ENCODE measurements around the gene ARL4D.

DNA sequence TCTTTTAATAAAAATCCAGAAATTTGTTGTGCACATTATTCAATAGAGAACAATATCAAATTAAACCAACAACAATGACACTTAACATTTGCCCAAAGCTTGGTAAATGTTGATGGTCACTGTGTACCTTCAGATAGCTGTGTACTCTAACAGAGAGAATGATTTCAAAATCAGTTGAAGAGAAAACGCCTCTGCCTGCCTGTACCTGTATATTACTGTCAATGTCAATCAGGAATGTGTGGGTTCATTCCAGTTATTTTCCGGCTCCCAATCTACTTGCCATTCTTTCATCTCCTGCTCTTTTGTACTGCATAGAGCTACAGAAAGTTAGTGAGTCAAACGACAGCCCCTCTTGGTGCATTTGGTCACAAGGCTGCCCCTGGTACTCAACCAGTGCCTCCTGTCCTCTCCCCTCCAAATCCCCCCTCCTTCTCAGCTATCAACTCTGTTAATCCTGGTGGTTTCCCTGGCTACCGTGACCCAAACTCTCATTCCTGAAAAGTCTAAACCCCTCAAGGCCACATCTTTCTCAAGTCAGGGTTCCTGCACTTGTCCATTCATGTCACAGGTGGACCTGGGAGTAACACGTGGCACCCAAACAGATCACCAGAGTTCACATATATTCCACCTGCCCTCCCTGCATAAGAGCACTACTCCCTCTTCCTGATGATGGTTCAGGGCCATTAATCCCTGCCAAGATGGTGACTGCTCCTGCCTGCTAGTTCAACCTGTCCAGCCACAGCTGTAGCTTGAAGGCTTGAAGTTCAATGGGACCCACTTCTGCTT lies 13.6 kb upstream of the ARL4D start:
- TF ChIP-seq, protein P1, sequence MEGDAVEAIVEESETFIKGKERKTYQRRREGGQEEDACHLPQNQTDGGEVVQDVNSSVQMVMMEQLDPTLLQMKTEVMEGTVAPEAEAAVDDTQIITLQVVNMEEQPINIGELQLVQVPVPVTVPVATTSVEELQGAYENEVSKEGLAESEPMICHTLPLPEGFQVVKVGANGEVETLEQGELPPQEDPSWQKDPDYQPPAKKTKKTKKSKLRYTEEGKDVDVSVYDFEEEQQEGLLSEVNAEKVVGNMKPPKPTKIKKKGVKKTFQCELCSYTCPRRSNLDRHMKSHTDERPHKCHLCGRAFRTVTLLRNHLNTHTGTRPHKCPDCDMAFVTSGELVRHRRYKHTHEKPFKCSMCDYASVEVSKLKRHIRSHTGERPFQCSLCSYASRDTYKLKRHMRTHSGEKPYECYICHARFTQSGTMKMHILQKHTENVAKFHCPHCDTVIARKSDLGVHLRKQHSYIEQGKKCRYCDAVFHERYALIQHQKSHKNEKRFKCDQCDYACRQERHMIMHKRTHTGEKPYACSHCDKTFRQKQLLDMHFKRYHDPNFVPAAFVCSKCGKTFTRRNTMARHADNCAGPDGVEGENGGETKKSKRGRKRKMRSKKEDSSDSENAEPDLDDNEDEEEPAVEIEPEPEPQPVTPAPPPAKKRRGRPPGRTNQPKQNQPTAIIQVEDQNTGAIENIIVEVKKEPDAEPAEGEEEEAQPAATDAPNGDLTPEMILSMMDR (IDR thresholded peaks at IDR 0.05; ENCODE audit: poor library complexity) = no peak
- no peak for TF ChIP-seq EZH2 (IDR thresholded peaks at IDR 0.05; ENCODE audit: borderline replicate concordance)
- no peak for TF ChIP-seq EZH2phosphoT487 (IDR thresholded peaks at IDR 0.05; ENCODE audit: low read depth, severe bottlenecking, unreplicated experiment)
